HL-60 (cell line): ENCODE measurements around the gene CNBD2.

Experiments
- CTCF ChIP-seq: IDR thresholded peaks from one replicate; pipeline ENCODE4 v1.5.1; 2011; ENCODE audit warnings: low read length, control low read depth, inconsistent platforms; ENCODE audit not compliant: insufficient read depth
- GABPA ChIP-seq: IDR thresholded peaks from 2 replicates; pipeline ENCODE4 v1.6.1; 2012; ENCODE audit warnings: low read depth
- POLR2AphosphoS5 ChIP-seq: IDR thresholded peaks from 2 replicates; pipeline ENCODE4 v1.6.1; 2012; ENCODE audit warnings: low read depth
- REST ChIP-seq: IDR thresholded peaks from 2 replicates; pipeline ENCODE4 v1.6.1; 2012; ENCODE audit warnings: low read depth; ENCODE audit not compliant: insufficient replicate concordance
- SPI1 ChIP-seq: IDR thresholded peaks from 2 replicates; pipeline ENCODE4 v1.6.1; 2012; ENCODE audit warnings: low read depth, mild to moderate bottlenecking, borderline replicate concordance

- TF ChIP-seq CTCF (no peak), GABPA (no peak), SPI1 (peak; percentile 72), POLR2AphosphoS5 (no peak), REST (no peak)
Observed at GRCh38 chr20:36035745-36036144, 67.4 kb downstream of the CNBD2 start.
